ENCODE data around the gene NFATC2.
"Not testable (repeated sequence)": the region's sequence is repeated elsewhere in the genome, so short reads cannot be mapped to it uniquely, and the experiment has no call there.

NFATC2 gene

GRCh38 chr20:51463560-51463959 is 79.0 kb downstream of the NFATC2 start:
- TF ChIP-seq CTCF (conservative IDR thresholded peaks at IDR 0.05; ENCODE audit: low read length) (no peak), EZH2phosphoT487 (IDR thresholded peaks at IDR 0.05; ENCODE audit: borderline replicate concordance) (no peak)
- H3K4me2 ChIP-seq (ENCODE audit: low read depth, low read length, poor library complexity, severe bottlenecking), result no peak overlapping the region
- no peaks in the 10 kb centered on the region for H3K9me2 ChIP-seq (replicated peaks; ENCODE audit: low read depth, low read length)
- no peaks in the 10 kb centered on the region for H3K27me3 ChIP-seq (ENCODE audit: insufficient read depth, low read length, poor library complexity, severe bottlenecking)
- H3K9me3 ChIP-seq (ENCODE audit: insufficient read depth, low read depth, low read length), result no peaks in the 10 kb centered on the region
- H3K9ac ChIP-seq (ENCODE audit: low read depth, low read length, poor library complexity, severe bottlenecking), result no peak overlapping the region
- H3K4me3 ChIP-seq (ENCODE audit: low read length, poor library complexity, severe bottlenecking), result no peak overlapping the region
- no peaks in the 10 kb centered on the region for H4K20me1 ChIP-seq (ENCODE audit: insufficient read depth, low read length, poor library complexity, severe bottlenecking)
- H2AFZ ChIP-seq (ENCODE audit: low read length), result no peak overlapping the region
- no peaks in the 10 kb centered on the region for H3K4me1 ChIP-seq (ENCODE audit: insufficient read depth, low read length, poor library complexity, severe bottlenecking)
- no peaks in the 10 kb centered on the region for H3F3A ChIP-seq (ENCODE audit: low read depth)
- no peaks in the 10 kb centered on the region for H3K79me2 ChIP-seq (ENCODE audit: insufficient read depth, low read length)
- peaks cover 67% of the 10 kb centered on the region; the same call in 1 of the 2 replicates for H3K36me3 ChIP-seq (ENCODE audit: insufficient read depth, low read length)

GRCh38 chr20:51462566-51463276 is 79.8 kb downstream of the NFATC2 start:
- Histone ChIP-seq H3K36me3 (ENCODE audit: insufficient read depth, low read length) (peaks cover 63% of the 10 kb centered on the region; the same call in 1 of the 2 replicates), H4K20me1 (ENCODE audit: insufficient read depth, low read length, poor library complexity, severe bottlenecking) (no peaks in the 10 kb centered on the region), H3K4me1 (ENCODE audit: insufficient read depth, low read length, poor library complexity, severe bottlenecking) (no peaks in the 10 kb centered on the region), H3K4me2 (ENCODE audit: low read depth, low read length, poor library complexity, severe bottlenecking) (no peak overlapping the region), H3F3A (ENCODE audit: low read depth) (no peaks in the 10 kb centered on the region), H2AFZ (ENCODE audit: low read length) (no peak overlapping the region), H3K79me2 (ENCODE audit: insufficient read depth, low read length) (no peaks in the 10 kb centered on the region), H3K4me3 (ENCODE audit: low read length, poor library complexity, severe bottlenecking) (no peak overlapping the region), H3K9me3 (ENCODE audit: insufficient read depth, low read depth, low read length) (no peaks in the 10 kb centered on the region), H3K27me3 (ENCODE audit: insufficient read depth, low read length, poor library complexity, severe bottlenecking) (no peaks in the 10 kb centered on the region), H3K9ac (ENCODE audit: low read depth, low read length, poor library complexity, severe bottlenecking) (no peak overlapping the region), H3K9me2 (replicated peaks; ENCODE audit: low read depth, low read length) (no peaks in the 10 kb centered on the region)
- TF ChIP-seq EZH2phosphoT487 (IDR thresholded peaks at IDR 0.05; ENCODE audit: borderline replicate concordance) (no peak), CTCF (conservative IDR thresholded peaks at IDR 0.05; ENCODE audit: low read length) (no peak)

GRCh38 chr20:51461846-51462245 is 80.7 kb downstream of the NFATC2 start:
- H3K9me3 ChIP-seq (ENCODE audit: insufficient read depth, low read depth, low read length); H4K20me1 ChIP-seq (ENCODE audit: insufficient read depth, low read length, poor library complexity, severe bottlenecking); H3K79me2 ChIP-seq (ENCODE audit: insufficient read depth, low read length); H3K9ac ChIP-seq (ENCODE audit: low read depth, low read length, poor library complexity, severe bottlenecking); H3K9me2 ChIP-seq (replicated peaks; ENCODE audit: low read depth, low read length); H3F3A ChIP-seq (ENCODE audit: low read depth); H3K27me3 ChIP-seq (ENCODE audit: insufficient read depth, low read length, poor library complexity, severe bottlenecking); H2AFZ ChIP-seq (ENCODE audit: low read length); H3K4me2 ChIP-seq (ENCODE audit: low read depth, low read length, poor library complexity, severe bottlenecking); H3K4me3 ChIP-seq (ENCODE audit: low read length, poor library complexity, severe bottlenecking); H3K4me1 ChIP-seq (ENCODE audit: insufficient read depth, low read length, poor library complexity, severe bottlenecking): not testable (repeated sequence)
- peaks cover 66% of the 10 kb centered on the region; the same call in 1 of the 2 replicates for H3K36me3 ChIP-seq (ENCODE audit: insufficient read depth, low read length)

- Histone ChIP-seq H3K27me3 (ENCODE audit: insufficient read depth, low read length, poor library complexity, severe bottlenecking) (no peaks in the 10 kb centered on the region), H3K36me3 (ENCODE audit: insufficient read depth, low read length) (peaks cover 63% of the 10 kb centered on the region; the same call in 1 of the 2 replicates), H3K9ac (ENCODE audit: low read depth, low read length, poor library complexity, severe bottlenecking) (no peak overlapping the region), H3K4me3 (ENCODE audit: low read length, poor library complexity, severe bottlenecking) (no peak overlapping the region), H3K79me2 (ENCODE audit: insufficient read depth, low read length) (no peaks in the 10 kb centered on the region), H3K9me2 (replicated peaks; ENCODE audit: low read depth, low read length) (no peaks in the 10 kb centered on the region), H3F3A (ENCODE audit: low read depth) (no peaks in the 10 kb centered on the region), H3K4me1 (ENCODE audit: insufficient read depth, low read length, poor library complexity, severe bottlenecking) (peaks cover 8% of the 10 kb centered on the region), H3K9me3 (ENCODE audit: insufficient read depth, low read depth, low read length) (no peaks in the 10 kb centered on the region), H4K20me1 (ENCODE audit: insufficient read depth, low read length, poor library complexity, severe bottlenecking) (no peaks in the 10 kb centered on the region), H2AFZ (ENCODE audit: low read length) (no peak overlapping the region), H3K4me2 (ENCODE audit: low read depth, low read length, poor library complexity, severe bottlenecking) (no peak overlapping the region)
- TF ChIP-seq EZH2phosphoT487 (IDR thresholded peaks at IDR 0.05; ENCODE audit: borderline replicate concordance) (no peak), CTCF (conservative IDR thresholded peaks at IDR 0.05; ENCODE audit: low read length) (no peak)
Observed at GRCh38 chr20:51461306-51461705, 81.2 kb downstream of the NFATC2 start.
